Right renal pelvis (tissue), 4 donors: ENCODE data around the gene DEPP1. TPM values are rescaled to one million over a fixed set of nuclear protein-coding genes. Genes with fewer than 3 reads are reported as not detected.

ENCODE experiments used
- DNase-seq, 4 donors: peaks; one replicate each; pipeline ENCODE4 v3.0.0-alpha.2; 2013; ENCODE audit warnings: low read depth in 4 of 4, low spot score in 3 of 4, missing footprints in 1 of 4
- polyA plus RNA-seq, 4 donors: library from polyadenylated mRNA; unstranded; fragments of 120-200 nt; gene quantifications; one replicate each; pipeline ENCODE4 v1.2.1, GENCODE V29; 2013; ENCODE audit not compliant: insufficient read length in 4 of 4

Gene DEPP1
- polyA plus RNA-seq, 4 donors, result 6.8 to 10.3 (median 8.3) TPM

DNA sequence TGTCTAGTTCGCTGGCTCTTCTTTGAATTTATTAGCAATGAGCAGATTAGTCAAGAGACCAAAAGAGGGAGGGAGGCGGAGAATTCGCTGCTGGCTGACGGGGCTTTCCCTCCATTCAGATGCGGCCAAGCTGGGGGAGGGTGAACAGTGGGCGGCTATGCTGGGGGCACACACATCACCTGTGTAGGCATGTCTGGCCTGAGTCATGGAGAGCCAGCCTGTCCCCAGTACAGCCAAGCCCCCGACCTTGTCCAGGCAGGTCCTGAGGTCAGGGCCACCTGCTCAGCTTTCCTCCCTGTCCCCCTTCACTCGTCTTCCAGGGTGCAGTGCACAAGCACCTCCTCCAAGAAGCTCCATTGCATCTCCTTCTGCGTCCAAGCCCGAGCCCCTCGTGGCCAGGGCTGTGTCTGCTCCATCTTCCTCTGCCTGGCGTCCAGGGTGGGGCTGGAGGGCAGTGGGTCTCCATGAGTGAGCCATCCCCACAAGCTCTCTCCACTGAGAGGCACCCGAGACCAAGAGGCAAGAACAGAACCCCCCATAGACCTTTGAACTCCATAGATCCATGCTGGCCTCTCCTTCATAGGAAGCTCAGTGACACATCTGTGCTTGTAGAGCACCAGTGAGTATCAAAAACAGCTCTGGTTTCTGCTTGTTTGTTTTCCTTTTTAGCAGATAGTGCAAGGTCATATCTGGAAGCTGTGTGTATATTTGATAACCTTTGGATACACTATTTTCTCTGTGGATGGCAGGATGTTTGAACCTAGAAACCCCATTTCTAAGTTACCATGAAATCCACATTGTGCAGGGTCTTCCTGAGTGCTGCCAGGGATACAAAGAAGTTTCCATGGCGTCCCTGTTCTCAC lies 1.9 kb upstream of the DEPP1 start:
- no peak for DNase-seq

- DNase-seq, result no peak
These were observed 927 bp upstream of the DEPP1 start for GRCh38 chr10:44979281-44980191.

GRCh38 chr10:44978213-44978569 lies 418 bp downstream of the DEPP1 start:
- no peak for DNase-seq

DNA sequence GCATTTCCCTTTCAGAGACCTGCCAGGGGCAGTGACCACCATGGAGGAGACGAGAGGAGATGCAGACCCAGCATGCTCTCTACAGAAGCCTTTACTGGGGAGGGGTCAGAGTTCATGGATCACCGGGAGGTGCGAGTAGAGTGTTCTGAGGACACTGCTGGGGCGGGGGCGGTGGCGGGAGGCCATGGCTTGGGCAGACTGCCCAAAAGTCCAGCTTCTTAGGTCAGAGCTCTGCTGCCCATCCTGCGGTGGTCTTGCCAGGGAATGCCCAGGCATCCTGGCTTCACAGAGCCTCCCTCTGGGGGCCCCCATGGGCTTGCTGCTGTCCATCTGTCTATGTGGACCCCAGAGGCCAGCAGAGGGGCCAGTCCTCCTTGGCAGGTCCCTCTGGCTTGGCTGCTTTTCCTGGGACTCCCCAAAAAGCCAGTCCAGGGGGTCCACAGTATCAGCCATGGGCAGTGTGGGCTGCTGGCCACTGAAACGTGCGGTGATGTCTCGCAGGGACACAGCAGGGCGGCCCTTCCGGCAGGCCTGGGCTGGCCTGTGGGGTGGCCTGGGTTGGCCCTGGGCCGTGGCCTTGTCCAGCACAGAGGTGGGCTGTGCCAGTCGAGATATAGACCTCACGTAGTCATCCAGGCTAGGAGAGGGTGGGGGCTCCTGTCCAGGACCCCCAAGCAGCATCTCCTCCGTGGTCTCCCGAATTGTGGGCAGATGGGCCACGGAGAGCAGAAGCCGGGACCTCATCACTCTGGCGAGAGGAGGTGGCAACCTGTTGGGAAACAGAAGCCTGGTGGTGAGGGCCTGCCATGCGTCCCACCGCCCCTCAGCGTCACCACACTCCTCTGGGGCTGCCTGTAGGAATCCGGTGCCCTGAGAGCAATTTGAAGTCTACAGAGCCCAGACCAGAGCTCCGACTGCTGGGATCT lies 1.1 kb downstream of the DEPP1 start:
- no peak for DNase-seq

DNA sequence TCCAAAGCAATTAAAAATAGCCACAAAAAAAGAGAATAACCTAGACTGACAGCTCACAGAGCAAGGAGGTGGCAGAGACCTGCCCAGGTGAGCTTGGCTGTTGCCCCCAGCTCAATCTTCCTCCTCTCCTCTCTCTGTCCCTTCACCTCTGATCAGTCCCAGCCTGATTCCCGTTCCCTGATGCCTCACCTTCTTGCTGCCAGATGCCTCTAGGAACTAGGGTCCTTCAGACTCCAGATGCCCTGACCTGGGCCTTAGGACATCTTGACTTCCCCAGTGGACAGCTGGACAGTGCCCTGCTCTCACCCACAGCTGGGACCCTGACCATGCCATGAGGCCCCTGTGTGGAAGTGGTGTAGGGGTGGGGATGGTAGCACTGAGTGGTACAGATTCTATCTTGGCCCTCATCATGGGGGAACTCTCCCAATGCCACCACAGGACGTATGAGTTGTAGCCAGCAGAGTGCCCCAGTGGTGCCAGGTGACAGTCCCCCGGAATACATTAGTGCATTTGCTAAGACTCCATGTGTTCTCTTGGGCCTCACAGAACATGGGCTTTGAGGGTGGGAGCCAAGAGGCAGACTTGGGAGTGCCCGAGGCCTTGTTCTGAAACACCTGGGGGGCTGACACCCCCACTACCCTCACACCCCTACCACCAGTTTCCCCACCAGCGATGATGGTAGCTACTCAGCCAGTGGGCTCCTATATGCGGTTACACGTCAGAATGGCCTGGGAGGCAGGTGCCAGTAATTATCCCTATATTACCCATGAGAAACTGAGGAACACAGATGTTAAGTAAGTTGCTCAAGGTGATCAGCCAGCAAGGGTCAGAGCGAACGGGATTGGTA lies 2.0 kb downstream of the DEPP1 start:
- DNase-seq, result no peak

GRCh38 chr10:44975431-44976331 lies 2.9 kb downstream of the DEPP1 start:
- no peak for DNase-seq

DNA sequence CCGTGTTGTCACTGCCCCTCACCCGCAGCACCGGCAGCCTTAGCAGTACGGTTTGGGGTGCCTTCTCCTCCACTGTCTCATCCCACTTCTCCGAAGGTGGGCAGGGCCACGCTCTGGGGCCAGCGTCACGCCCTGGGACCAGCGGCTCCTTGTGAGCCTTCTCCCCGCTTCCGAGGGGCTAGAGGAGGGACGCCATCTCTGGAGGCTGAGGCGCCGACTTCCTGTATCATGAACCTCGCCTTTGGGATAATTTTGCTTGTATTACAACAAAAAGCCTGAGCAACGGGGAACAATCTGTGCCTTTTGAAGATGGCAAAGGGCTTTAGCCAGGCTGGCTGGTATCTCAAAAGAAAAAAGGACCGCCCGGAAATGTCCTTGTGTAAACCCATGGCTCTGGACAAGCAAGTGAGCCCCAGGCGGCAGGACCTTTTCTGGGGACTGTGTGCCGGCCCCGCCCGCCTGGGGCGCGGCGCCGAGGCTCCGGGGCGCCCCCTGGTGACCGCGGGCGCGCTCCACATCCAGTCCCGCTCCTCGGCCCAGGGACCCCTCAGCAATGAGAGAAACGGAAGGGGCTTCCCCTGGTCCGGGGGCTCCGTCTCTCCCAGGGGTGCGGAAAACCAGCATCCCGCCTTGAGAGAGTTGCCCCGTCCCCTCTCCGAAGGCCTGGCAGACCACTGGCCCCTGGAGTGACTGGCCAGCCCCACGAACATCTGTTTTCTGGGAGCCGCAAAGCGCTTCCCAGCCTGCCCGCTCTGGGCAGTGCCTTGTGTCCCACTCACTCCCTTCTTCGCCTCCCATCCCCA lies 3.8 kb downstream of the DEPP1 start:
- peak in 1 of 4 donors; percentile 50 for DNase-seq

DNA sequence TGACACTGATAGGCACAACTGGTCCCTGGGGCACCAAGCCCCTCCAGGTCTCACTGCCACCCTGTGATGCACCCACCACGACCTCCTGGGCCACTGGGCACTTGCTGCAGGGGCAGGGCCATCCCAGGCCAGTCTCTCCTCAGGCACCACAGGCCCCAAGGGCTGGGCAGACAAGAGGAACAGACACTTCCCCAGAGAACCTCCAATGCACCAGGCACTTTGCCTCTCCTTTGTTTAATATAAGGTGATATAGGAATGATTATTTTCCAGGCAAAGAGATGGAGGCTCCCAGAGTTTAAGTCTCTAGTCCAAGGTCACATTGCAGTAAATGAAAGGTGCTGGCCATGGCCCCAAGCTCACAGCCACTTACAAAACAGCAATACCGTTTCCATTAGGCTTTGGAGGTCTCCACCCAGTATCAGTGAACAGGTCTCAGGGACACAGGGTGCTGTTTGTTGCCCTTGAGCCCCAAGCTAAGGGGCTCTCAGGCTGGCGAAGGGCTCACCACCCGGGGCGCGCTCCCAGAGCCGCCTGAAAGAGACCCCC lies 4.5 kb downstream of the DEPP1 start:
- no peak for DNase-seq

GRCh38 chr10:44973323-44974081 lies 5.1 kb downstream of the DEPP1 start:
- DNase-seq, result no peak

GRCh38 chr10:44972874-44973306 lies 5.7 kb downstream of the DEPP1 start:
- DNase-seq, result no peak

GRCh38 chr10:44971935-44972757 lies 6.5 kb downstream of the DEPP1 start:
- no peak for DNase-seq

DNA sequence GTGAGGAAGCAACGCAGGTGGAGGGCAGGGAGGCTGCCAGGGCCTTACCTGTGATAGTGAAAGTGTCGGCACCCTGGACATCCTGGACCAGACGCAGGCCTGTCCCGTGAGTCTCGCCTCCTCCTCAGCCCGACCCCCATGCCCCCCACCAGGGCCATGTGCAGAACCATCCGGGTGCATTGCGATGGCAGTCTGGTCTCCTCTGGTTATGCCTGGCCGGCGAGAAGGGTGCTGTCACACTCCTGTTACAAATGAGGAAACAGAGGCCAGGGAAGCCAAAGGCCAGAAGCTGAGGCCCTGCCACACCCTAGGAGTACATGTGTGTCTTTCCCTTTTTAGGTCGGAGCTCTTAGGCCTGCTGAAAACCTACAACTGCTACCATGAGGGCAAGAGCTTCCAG lies 7.2 kb downstream of the DEPP1 start:
- no peak for DNase-seq

- DNase-seq, result no peak
These were observed 7.7 kb downstream of the DEPP1 start for GRCh38 chr10:44970812-44971395.

DNA sequence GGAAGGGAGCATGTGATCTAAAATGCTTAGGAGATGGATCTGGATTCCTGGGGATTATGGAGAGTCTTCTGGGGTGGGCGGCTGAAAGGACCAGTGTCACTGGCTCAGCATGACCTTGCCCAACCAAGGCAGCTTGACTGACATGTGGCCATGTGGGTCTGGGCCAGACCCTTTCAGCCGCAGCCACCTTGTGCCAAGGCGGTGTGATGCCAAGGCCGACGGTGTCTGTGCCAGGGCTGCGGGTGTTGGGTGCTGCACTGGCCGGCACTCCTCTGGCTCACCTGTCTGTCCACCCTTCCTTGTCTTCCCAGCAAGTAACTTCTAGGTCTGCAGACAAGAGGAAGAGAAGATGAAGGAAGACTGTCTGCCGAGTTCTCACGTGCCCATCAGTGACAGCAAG lies 8.8 kb downstream of the DEPP1 start:
- no peak for DNase-seq
